K562 (cell line): ENCODE results near the gene PCSK5. TPM values are rescaled to one million over a fixed set of nuclear protein-coding genes. Genes with fewer than 3 reads are reported as not detected.

ENCODE experiments used
- ARID1B ChIP-seq: fragments of 450-650 bp; IDR thresholded peaks from 2 replicates; pipeline ENCODE4 v1.6.1; 2016; ENCODE audit warnings: antibody characterized with exemption, mild to moderate bottlenecking, inconsistent platforms
- BRCA1 ChIP-seq, 2 experiments: fragments of 450-650 bp in 1 of 2; sonication (generic) in 1 of 2; formaldehyde crosslinking in 1 of 2; IDR thresholded peaks; 2 replicates each; pipeline versions ENCODE4 v1.5.0 to v1.6.1; 2017 to 2020; ENCODE audit warnings: mild to moderate bottlenecking in 1 of 2, missing genetic modification reagents in 1 of 2
- CAMTA2 ChIP-seq: fragments of 250-450 bp; sonication (Bioruptor Pico); conservative IDR thresholded peaks from 2 replicates; pipeline ENCODE4 v1.5.1; 2022
- CEBPB ChIP-seq: fragments of 450-650 bp; IDR thresholded peaks from 2 replicates; pipeline ENCODE4 v1.6.1; 2016; ENCODE audit warnings: missing genetic modification characterization, missing compliant biosample characterization
- CREM ChIP-seq: IDR thresholded peaks from 2 replicates; pipeline ENCODE4 v1.6.1; 2014; ENCODE audit warnings: antibody characterized with exemption, low read depth
- ETV1 ChIP-seq: fragments of 450-650 bp; conservative IDR thresholded peaks from 2 replicates; pipeline ENCODE4 v1.6.1; 2016; ENCODE audit warnings: missing genetic modification characterization, control low read depth, low read depth, missing compliant biosample characterization
- FIP1L1 ChIP-seq: fragments of 200-400 bp; formaldehyde crosslinking; IDR thresholded peaks from 2 replicates; pipeline ENCODE4 v1.6.1; 2018; ENCODE audit warnings: mild to moderate bottlenecking, low read depth, low read length; ENCODE audit not compliant: poor library complexity, severe bottlenecking
- FOXA1 ChIP-seq: fragments of 450-650 bp; IDR thresholded peaks from 2 replicates; pipeline ENCODE4 v1.6.1; 2016; ENCODE audit warnings: mild to moderate bottlenecking, borderline replicate concordance
- FOXK2 ChIP-seq, 2 experiments: fragments of 450-650 bp; IDR thresholded peaks in 1 of 2; conservative IDR thresholded peaks in 1 of 2; 2 replicates each; pipeline ENCODE4 v1.6.1; 2016; ENCODE audit warnings: low read depth in 2 of 2, mild to moderate bottlenecking in 1 of 2
- JUN ChIP-seq, 2 experiments: sonication (generic) in 1 of 2; formaldehyde crosslinking in 1 of 2; IDR thresholded peaks; 2 replicates each; pipeline versions ENCODE4 v1.6.1 to v1.8.0; 2012 to 2022; ENCODE audit warnings: borderline replicate concordance in 2 of 2, mild to moderate bottlenecking in 2 of 2, improper control_type of control experiment in 1 of 2, low read depth in 1 of 2, low read length in 1 of 2, missing genetic modification reagents in 1 of 2
- JUNB ChIP-seq: fragments of 450-650 bp; formaldehyde crosslinking; conservative IDR thresholded peaks from 2 replicates; pipeline ENCODE4 v1.4.0; 2020; ENCODE audit warnings: mild to moderate bottlenecking
- JUND ChIP-seq, 2 experiments: IDR thresholded peaks; 2 replicates in 1 of 2; 3 replicates in 1 of 2; pipeline ENCODE4 v1.6.1; 2011; ENCODE audit warnings: borderline replicate concordance in 2 of 2, low read depth in 2 of 2, low read length in 2 of 2, improper control_type of control experiment in 1 of 2, missing biosample characterization in 1 of 2, missing genetic modification characterization in 1 of 2, missing genetic modification reagents in 1 of 2
- KAT2B ChIP-seq: IDR thresholded peaks from one replicate; pipeline ENCODE4 v1.6.1; 2012; ENCODE audit warnings: low read depth, mild to moderate bottlenecking, control low read depth, inconsistent platforms, low read length, moderate library complexity
- MEIS2 ChIP-seq: fragments of 450-650 bp; IDR thresholded peaks from 2 replicates; pipeline ENCODE4 v1.6.1; 2014; ENCODE audit warnings: mild to moderate bottlenecking; ENCODE audit not compliant: partially characterized antibody
- PCBP1 ChIP-seq: fragments of 200-400 bp; formaldehyde crosslinking; IDR thresholded peaks from 2 replicates; pipeline ENCODE4 v1.6.1; 2018; ENCODE audit warnings: mild to moderate bottlenecking, low read depth, low read length; ENCODE audit not compliant: poor library complexity, severe bottlenecking
- SMARCE1 ChIP-seq: fragments of 450-650 bp; IDR thresholded peaks from 2 replicates; pipeline ENCODE4 v1.7.1; 2016; ENCODE audit warnings: mild to moderate bottlenecking
- SPI1 ChIP-seq: IDR thresholded peaks from 2 replicates; pipeline ENCODE4 v1.6.1; 2011; ENCODE audit warnings: low read depth, low read length, control low read depth, borderline replicate concordance
- ZNF134 ChIP-seq: fragments of 250-450 bp; sonication (Bioruptor Pico); conservative IDR thresholded peaks from 2 replicates; pipeline ENCODE4 v1.4.0; 2020
- polyA plus RNA-seq, 8 experiments: library from polyadenylated mRNA; depleted of rRNA in 4 of 8; stranded (reverse) in 5 of 8; unstranded in 3 of 8; fragments of >200 nt; fragmentation: Nextera tagmentation in 2 of 8; fragmentation: Illumina TruSeq in 1 of 8; extraction: Ambion mirVana in 2 of 8; extraction: Trizol in 1 of 8; gene quantifications; 2 replicates each; pipeline versions ENCODE4 v1.2.1 to v1.2.3, GENCODE V29; 2011 to 2014; ENCODE audit warnings: inconsistent platforms in 1 of 8, missing spikeins in 1 of 8
- total RNA-seq, 7 experiments: library from RNA; depleted of rRNA in 6 of 7; stranded (reverse); fragments of >200 nt in 6 of 7; fragmentation: Illumina TruSeq in 2 of 7; extraction: Trizol in 2 of 7; gene quantifications; 2 replicates each; pipeline versions ENCODE4 v1.2.1 to v1.2.3, GENCODE V29; 2011 to 2021; ENCODE audit warnings: low replicate concordance in 1 of 7
- TF ChIP-seq, protein P1 (sequence below), 2 experiments: fragments of 450-650 bp in 1 of 2; sonication (generic) in 1 of 2; formaldehyde crosslinking in 1 of 2; IDR thresholded peaks in 1 of 2; conservative IDR thresholded peaks in 1 of 2; 2 replicates each; pipeline versions ENCODE4 v1.6.1 to v1.8.1; 2016 to 2023; ENCODE audit warnings: mild to moderate bottlenecking in 2 of 2, moderate library complexity in 2 of 2, inconsistent platforms in 1 of 2, missing genetic modification reagents in 1 of 2
- TF ChIP-seq, protein P2 (sequence below): fragments of 450-650 bp; conservative IDR thresholded peaks from 2 replicates; pipeline ENCODE4 v1.6.1; 2016; ENCODE audit warnings: missing genetic modification characterization, low read depth, mild to moderate bottlenecking, control low read depth, missing compliant biosample characterization
- TF ChIP-seq, protein P3 (sequence below): fragments of 250-450 bp; sonication (Bioruptor Pico); IDR thresholded peaks from 2 replicates; pipeline ENCODE4 v1.5.0; 2020; ENCODE audit warnings: mild to moderate bottlenecking, borderline replicate concordance

The PCSK5 gene
- total and polyA plus RNA-seq, 9 of the 15 experiments (the other 6 are each of a cell fraction or from before 2014, with no cell fraction given): not detected

DNA sequence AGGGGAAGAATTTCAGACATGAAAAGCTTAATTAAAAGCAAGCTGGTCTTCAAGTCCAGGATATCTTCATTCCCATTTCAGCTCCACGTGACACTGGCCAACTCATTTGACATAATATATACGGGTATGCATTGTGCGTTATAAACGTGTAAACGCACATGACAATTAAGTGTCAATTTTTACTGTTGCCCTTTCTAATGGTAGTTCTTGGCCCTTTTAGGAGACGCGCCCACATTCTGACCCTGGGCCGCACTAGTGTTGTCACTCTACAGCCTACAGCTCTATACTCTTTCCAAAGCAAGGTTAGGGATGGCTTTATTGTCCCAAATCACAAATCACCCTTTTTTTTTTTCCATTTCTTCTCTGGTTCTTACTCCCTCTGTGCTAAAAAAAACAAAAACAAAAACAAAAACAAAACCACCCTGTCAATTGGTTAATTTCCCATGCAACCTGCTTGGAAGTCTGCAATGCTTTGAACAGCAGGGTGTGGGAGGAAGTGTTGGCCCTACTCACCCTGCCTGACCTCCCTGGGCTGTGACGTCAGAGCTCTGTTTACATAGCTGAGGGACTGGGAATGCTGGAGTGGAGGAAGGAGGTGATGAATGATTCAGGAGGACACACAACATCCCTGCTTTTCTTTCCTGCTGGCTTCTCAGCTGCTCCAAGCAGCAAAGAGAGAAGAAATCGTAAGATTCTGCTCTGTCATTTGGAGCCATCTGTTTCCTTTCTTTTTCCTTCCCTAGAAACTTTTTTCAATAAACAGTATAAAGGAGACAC, 484.5 kb downstream of the PCSK5 start (continued):
- TF ChIP-seq CREM (peak; percentile 82), ETV1 (tag) (0 out of 2 replicates have a peak, but pooled peaks have one; percentile 25), BRCA1 (IDR thresholded peaks at IDR 0.05) (no peak), BRCA1 (CRISPR knock-in tag; IDR thresholded peaks at IDR 0.05) (no peak), JUND (IDR thresholded peaks at IDR 0.05; ENCODE audit: borderline replicate concordance, low read depth, low read length) (peak; percentile 47; the same call in 1 of the 2 replicates), JUND (tag; IDR thresholded peaks at IDR 0.05; ENCODE audit: borderline replicate concordance, low read depth, low read length) (peak; percentile 50; the same call in 1 of the 3 replicates), PCBP1 (no peak), FOXA1 (peak; percentile 42; the same call in 1 of the 2 replicates), ARID1B (peak; percentile 24; the same call in 1 of the 2 replicates), CEBPB (tag) (no peak), JUNB (CRISPR knock-in tag) (no peak), SPI1 (peak; percentile 61; the same call in 1 of the 2 replicates), JUN (IDR thresholded peaks at IDR 0.05; ENCODE audit: borderline replicate concordance, low read depth, low read length) (0 out of 2 replicates have a peak, but pooled peaks have one; percentile 8), JUN (CRISPR knock-in tag; IDR thresholded peaks at IDR 0.05; ENCODE audit: borderline replicate concordance) (no peak), KAT2B (no peak), FOXK2 (conservative IDR thresholded peaks at IDR 0.05 in 1 of 2, IDR thresholded peaks at IDR 0.05 in 1 of 2; ENCODE audit: low read depth in 2 of 2) (peak; percentile 31 to 48; a peak in 1 of 4 replicates), CAMTA2 (no peak), ZNF134 (CRISPR knock-in tag) (no peak), SMARCE1 (peak; percentile 39; the same call in 1 of the 2 replicates), MEIS2 (peak; percentile 76), FIP1L1 (no peak)
- TF ChIP-seq, protein P1, sequence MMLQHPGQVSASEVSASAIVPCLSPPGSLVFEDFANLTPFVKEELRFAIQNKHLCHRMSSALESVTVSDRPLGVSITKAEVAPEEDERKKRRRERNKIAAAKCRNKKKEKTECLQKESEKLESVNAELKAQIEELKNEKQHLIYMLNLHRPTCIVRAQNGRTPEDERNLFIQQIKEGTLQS (IDR thresholded peaks at IDR 0.05): peak; percentile 60
- TF ChIP-seq, protein P1 (CRISPR knock-in tag; conservative IDR thresholded peaks at IDR 0.05): no peak
- TF ChIP-seq, protein P2, sequence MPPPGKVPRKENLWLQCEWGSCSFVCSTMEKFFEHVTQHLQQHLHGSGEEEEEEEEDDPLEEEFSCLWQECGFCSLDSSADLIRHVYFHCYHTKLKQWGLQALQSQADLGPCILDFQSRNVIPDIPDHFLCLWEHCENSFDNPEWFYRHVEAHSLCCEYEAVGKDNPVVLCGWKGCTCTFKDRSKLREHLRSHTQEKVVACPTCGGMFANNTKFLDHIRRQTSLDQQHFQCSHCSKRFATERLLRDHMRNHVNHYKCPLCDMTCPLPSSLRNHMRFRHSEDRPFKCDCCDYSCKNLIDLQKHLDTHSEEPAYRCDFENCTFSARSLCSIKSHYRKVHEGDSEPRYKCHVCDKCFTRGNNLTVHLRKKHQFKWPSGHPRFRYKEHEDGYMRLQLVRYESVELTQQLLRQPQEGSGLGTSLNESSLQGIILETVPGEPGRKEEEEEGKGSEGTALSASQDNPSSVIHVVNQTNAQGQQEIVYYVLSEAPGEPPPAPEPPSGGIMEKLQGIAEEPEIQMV (tag): no peak
- TF ChIP-seq, protein P3, sequence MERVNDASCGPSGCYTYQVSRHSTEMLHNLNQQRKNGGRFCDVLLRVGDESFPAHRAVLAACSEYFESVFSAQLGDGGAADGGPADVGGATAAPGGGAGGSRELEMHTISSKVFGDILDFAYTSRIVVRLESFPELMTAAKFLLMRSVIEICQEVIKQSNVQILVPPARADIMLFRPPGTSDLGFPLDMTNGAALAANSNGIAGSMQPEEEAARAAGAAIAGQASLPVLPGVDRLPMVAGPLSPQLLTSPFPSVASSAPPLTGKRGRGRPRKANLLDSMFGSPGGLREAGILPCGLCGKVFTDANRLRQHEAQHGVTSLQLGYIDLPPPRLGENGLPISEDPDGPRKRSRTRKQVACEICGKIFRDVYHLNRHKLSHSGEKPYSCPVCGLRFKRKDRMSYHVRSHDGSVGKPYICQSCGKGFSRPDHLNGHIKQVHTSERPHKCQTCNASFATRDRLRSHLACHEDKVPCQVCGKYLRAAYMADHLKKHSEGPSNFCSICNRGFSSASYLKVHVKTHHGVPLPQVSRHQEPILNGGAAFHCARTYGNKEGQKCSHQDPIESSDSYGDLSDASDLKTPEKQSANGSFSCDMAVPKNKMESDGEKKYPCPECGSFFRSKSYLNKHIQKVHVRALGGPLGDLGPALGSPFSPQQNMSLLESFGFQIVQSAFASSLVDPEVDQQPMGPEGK: no peak
